ENCODE measurements around the gene KCNIP4. TPM values are rescaled to one million over a fixed set of nuclear protein-coding genes. Genes with fewer than 3 reads are reported as not detected.

Gene KCNIP4
- total RNA-seq, 4 donors from 2014 or later: 0.19 TPM; not detected in 3

- H3K4me3 ChIP-seq: no peak overlapping the region
- DNase-seq: no peak
- no peaks in the 10 kb centered on the region for H3K9me3 ChIP-seq
- intact Hi-C loops (cut with DNase I): no loop called here
- no peaks in the 10 kb centered on the region for H3K27me3 ChIP-seq
- no peak overlapping the region for H3K27ac ChIP-seq
- TF ChIP-seq, protein P1, sequence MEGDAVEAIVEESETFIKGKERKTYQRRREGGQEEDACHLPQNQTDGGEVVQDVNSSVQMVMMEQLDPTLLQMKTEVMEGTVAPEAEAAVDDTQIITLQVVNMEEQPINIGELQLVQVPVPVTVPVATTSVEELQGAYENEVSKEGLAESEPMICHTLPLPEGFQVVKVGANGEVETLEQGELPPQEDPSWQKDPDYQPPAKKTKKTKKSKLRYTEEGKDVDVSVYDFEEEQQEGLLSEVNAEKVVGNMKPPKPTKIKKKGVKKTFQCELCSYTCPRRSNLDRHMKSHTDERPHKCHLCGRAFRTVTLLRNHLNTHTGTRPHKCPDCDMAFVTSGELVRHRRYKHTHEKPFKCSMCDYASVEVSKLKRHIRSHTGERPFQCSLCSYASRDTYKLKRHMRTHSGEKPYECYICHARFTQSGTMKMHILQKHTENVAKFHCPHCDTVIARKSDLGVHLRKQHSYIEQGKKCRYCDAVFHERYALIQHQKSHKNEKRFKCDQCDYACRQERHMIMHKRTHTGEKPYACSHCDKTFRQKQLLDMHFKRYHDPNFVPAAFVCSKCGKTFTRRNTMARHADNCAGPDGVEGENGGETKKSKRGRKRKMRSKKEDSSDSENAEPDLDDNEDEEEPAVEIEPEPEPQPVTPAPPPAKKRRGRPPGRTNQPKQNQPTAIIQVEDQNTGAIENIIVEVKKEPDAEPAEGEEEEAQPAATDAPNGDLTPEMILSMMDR (IDR thresholded peaks at IDR 0.05): no peak
- no peak for TF ChIP-seq POLR2A (IDR thresholded peaks at IDR 0.05)
- H3K36me3 ChIP-seq: no peaks in the 10 kb centered on the region
- no peaks in the 10 kb centered on the region for H3K4me1 ChIP-seq
- WGBS, 2 donors: 79 to 86% methylated on average over 1 of the region's 1 CpG
Measured at GRCh38 chr4:21045119-21045518, 903.5 kb downstream of the KCNIP4 start.

DNA sequence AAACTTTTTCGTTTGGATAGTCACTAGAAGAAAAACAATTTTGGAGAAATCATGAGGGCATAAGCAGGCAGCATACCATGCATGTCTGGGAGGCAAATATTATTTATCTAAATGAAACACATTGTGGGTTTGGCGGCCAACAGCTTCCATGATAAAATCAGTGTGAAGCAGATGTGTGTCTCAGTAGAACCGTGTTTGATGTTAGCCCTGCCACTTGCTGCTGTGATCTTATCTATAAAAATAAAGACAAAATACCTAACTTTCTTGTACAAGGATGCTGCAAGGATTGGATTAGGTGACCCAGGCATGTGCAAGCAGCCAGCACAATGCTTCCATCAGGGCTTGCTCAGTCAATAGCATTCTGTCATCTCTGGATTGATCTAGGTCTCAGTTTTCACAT lies 906.9 kb downstream of the KCNIP4 start:
- Histone ChIP-seq H3K27me3 (no peaks in the 10 kb centered on the region), H3K4me3 (no peak overlapping the region), H3K36me3 (no peaks in the 10 kb centered on the region), H3K4me1 (no peaks in the 10 kb centered on the region), H3K27ac (no peak overlapping the region), H3K9me3 (no peaks in the 10 kb centered on the region)
- intact Hi-C loops (cut with DNase I): no loop called here
- DNase-seq: no peak
- WGBS, 2 donors: 32 to 34% methylated on average over 3 of the region's 3 CpGs
- TF ChIP-seq, protein P1 (IDR thresholded peaks at IDR 0.05): no peak
- TF ChIP-seq POLR2A (IDR thresholded peaks at IDR 0.05): no peak

GRCh38 chr4:21034728-21035127 lies 913.8 kb downstream of the KCNIP4 start:
- H3K36me3 ChIP-seq: no peaks in the 10 kb centered on the region
- no peaks in the 10 kb centered on the region for H3K27me3 ChIP-seq
- intact Hi-C loops (cut with DNase I): no loop called here
- H3K4me1 ChIP-seq: no peaks in the 10 kb centered on the region
- no peak overlapping the region for H3K4me3 ChIP-seq
- no peak overlapping the region for H3K27ac ChIP-seq
- H3K9me3 ChIP-seq: no peaks in the 10 kb centered on the region
- DNase-seq: no peak
- WGBS, 2 donors: 40 to 48% methylated on average over 5 of the region's 5 CpGs
- TF ChIP-seq, protein P1 (IDR thresholded peaks at IDR 0.05): no peak
- no peak for TF ChIP-seq POLR2A (IDR thresholded peaks at IDR 0.05)

DNA sequence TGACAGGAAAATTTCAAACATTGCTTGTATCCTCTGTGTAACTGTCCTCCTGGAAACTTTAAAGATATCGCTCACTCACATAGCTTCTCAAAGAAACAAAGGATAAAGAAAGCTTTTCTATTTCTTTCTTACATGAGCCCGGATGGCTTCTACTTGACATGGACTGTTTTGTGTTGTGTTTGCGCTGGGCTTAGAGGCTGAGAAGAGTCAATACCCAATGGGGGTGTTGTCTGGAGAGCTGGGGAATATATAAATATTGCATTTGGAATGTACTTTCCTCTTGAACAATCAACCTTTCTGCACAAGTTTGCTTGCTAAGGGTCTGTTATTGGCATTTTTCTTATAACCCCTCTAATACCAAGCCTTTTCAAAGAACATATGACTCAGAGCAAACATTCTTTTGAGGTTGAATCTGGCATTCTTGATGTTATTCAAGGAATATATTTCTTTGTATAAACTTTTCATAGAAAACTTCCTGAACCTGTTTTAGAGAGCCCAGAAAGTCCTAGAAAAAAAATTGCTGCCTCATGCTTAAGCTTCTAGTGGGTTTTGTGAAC lies 916.4 kb downstream of the KCNIP4 start:
- WGBS, 2 donors: 67 to 75% methylated on average over 3 of the region's 3 CpGs
- TF ChIP-seq, protein P1 (IDR thresholded peaks at IDR 0.05): no peak
- TF ChIP-seq POLR2A (IDR thresholded peaks at IDR 0.05): no peak
- intact Hi-C loops (cut with DNase I): no loop called here
- no peaks in the 10 kb centered on the region for H3K36me3 ChIP-seq
- no peak overlapping the region for H3K27ac ChIP-seq
- no peak overlapping the region for H3K4me3 ChIP-seq
- H3K4me1 ChIP-seq: no peaks in the 10 kb centered on the region
- no peak for DNase-seq
- H3K9me3 ChIP-seq: no peaks in the 10 kb centered on the region
- H3K27me3 ChIP-seq: no peaks in the 10 kb centered on the region

GRCh38 chr4:21018817-21019216 lies 929.8 kb downstream of the KCNIP4 start:
- 64 to 75% methylated on average over 2 of the region's 2 CpGs for WGBS, 2 donors
- intact Hi-C loops (cut with DNase I): no loop called here
- TF ChIP-seq, protein P1 (IDR thresholded peaks at IDR 0.05): no peak
- TF ChIP-seq POLR2A (IDR thresholded peaks at IDR 0.05): no peak
- Histone ChIP-seq H3K27ac (no peak overlapping the region), H3K4me1 (no peaks in the 10 kb centered on the region), H3K9me3 (no peaks in the 10 kb centered on the region), H3K27me3 (no peaks in the 10 kb centered on the region), H3K4me3 (no peak overlapping the region), H3K36me3 (no peaks in the 10 kb centered on the region)
- no peak for DNase-seq
